Measurements from ENCODE around the gene ACER3.

The ACER3 gene

GRCh38 chr11:76911415-76911808 is 50.7 kb downstream of the ACER3 start:
- TF ChIP-seq CTCF (IDR thresholded peaks at IDR 0.05; ENCODE audit: low read depth, low read length), result no peak
- H3K4me3 ChIP-seq (ENCODE audit: low read depth, low read length), result no peak overlapping the region

GRCh38 chr11:76916712-76917111 is 56.0 kb downstream of the ACER3 start:
- no peak overlapping the region for H3K4me3 ChIP-seq (ENCODE audit: low read depth, low read length)
- no peak for TF ChIP-seq CTCF (IDR thresholded peaks at IDR 0.05; ENCODE audit: low read depth, low read length)

GRCh38 chr11:76918941-76919386 is 58.2 kb downstream of the ACER3 start:
- TF ChIP-seq CTCF (IDR thresholded peaks at IDR 0.05; ENCODE audit: low read depth, low read length), result peak; percentile 50; the same call in 1 of the 2 replicates
- H3K4me3 ChIP-seq (ENCODE audit: low read depth, low read length), result peak overlapping the region; percentile 12; the same call in 1 of the 2 replicates

- no peak overlapping the region for H3K4me3 ChIP-seq (ENCODE audit: low read depth, low read length)
- TF ChIP-seq CTCF (IDR thresholded peaks at IDR 0.05; ENCODE audit: low read depth, low read length), result no peak
Measured at GRCh38 chr11:76919467-76919866, 58.7 kb downstream of the ACER3 start.

- H3K4me3 ChIP-seq (ENCODE audit: low read depth, low read length), result no peak overlapping the region
- peak; percentile 88 for TF ChIP-seq CTCF (IDR thresholded peaks at IDR 0.05; ENCODE audit: low read depth, low read length)
Measured at GRCh38 chr11:76919887-76920746, 59.4 kb downstream of the ACER3 start.

- TF ChIP-seq CTCF (IDR thresholded peaks at IDR 0.05; ENCODE audit: low read depth, low read length), result no peak
- H3K4me3 ChIP-seq (ENCODE audit: low read depth, low read length), result no peak overlapping the region
Measured at GRCh38 chr11:76927160-76927559, 66.4 kb downstream of the ACER3 start.

- H3K4me3 ChIP-seq (ENCODE audit: low read depth, low read length), result no peak overlapping the region
- no peak for TF ChIP-seq CTCF (IDR thresholded peaks at IDR 0.05; ENCODE audit: low read depth, low read length)
Measured at GRCh38 chr11:76935042-76935441, 74.3 kb downstream of the ACER3 start.
